HG03064 (cell line): ENCODE measurements around the gene ACAD8.

Experiments
- ATAC-seq: cut with Tn5 transposase; IDR thresholded peaks from one replicate; pipeline ENCODE4 v1.9.1; 2021; ENCODE audit warnings: low read depth; ENCODE audit not compliant: unreplicated experiment

Gene ACAD8

DNA sequence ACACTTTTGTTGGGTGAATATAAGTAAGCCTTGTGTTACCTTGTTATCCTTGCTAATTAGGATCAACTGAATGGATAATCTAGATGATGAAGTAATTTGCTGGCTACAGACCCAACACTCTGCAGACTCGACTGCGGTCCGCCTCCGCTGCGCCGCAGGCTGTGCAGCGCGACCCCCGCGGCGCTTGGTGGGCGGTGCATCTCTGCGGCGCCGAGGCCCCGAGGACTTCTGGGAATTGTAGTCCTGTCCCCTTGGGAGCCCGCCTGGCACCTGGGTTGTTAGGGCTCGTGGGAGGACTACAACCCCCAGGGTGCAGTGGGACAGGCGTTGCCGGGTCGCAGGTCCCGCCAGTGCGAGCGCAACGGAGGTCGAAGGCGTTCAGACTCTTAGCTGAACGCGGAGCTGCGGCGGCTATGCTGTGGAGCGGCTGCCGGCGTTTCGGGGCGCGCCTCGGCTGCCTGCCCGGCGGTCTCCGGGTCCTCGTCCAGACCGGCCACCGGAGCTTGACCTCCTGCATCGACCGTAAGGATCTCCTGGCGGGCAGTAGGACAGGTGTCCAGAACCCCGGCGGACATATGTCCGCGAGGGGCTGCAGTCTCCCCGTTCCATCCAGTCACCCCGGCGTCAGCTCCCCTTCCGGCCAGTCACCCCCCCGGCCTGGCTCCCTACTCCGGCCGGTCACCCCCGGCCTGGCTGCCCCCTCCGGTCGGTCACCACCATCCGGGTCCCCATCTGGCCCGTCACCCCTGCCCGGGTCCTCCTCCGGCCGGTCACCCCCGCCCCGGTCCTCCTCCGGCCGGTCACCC lies at the start of gene ACAD8, which contains the start of gene THYN1:
TSS of gene ACAD8 (plus strand) at position 381 of the 806 bp plus-strand sequence. CDS start at position 414, 33 bp downstream.
TSS of gene THYN1 (minus strand) at position 165 of the 806 bp plus-strand sequence. CDS start 470 bp downstream, outside the sequence.
- ATAC-seq, result peak; percentile 99

DNA sequence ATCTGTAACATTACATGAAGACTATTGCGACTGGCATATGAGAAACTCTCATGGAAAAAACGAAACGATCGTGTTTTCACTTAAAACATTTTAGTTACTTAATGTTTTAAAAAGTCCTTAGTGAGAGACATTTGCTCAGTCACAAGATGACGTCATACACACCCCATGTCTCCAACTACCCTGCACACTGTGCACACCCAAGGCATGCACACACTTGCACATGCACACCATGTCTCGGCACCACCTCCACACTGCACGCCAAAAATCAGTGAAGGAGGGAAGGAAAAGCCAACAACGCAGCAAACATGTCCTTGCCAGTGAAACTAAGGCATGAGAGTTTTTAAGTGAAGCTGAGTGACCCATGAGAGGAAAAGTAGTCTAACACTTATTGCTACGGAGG lies 47.6 kb upstream of the ACAD8 start:
- no peak for ATAC-seq

DNA sequence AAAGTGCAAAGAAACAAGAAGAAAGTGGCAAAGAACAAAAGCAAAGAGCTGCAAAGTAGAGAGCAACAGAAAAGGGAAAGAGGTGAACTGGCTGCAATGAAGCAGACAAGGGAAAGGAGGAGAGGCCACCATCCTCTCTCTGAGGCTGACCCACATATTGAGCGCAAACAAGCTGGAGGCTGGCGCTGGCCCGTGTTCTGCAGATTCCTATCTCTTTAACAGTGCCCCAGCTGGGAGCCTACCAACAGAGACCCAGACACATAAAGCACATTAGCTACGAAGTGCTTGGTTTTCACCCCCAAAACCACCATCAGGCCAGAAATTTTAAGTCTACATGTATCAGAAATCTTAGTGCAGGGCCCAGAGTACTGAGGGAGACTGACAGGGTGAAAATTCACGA lies 47.2 kb upstream of the ACAD8 start:
- no peak for ATAC-seq

DNA sequence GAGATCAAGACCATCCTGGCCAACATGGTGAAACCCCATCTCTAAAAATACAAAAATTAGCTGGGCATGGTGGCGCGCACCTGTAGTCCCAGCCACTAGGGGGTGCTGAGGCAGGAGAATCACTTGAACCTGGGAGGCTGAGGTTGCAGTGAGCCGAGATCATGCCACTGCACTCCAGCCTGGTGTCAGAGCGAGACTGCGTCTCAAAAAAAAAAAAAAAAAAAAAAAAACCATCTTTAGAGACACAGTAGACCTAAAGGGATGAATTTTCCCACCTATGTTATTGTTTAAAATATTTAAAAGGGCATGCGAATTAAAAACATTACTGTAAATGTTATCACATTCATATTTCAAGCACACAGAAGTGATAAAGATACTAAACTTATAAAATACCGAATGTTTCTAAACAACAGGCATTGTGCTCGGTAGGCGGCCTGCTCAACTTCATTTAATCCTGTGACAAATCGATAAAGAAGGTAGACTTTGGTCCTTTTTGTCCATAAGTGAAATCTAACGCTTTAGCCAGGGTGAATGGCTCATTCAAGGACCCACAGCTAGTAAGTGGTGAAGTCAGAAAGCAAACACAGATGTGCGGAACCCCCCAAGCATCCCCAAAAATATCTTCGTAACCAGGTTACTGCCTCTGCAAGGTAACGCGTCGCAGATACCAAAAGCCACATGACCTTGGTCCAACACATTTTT lies 45.7 kb upstream of the ACAD8 start:
- ATAC-seq, result no peak

DNA sequence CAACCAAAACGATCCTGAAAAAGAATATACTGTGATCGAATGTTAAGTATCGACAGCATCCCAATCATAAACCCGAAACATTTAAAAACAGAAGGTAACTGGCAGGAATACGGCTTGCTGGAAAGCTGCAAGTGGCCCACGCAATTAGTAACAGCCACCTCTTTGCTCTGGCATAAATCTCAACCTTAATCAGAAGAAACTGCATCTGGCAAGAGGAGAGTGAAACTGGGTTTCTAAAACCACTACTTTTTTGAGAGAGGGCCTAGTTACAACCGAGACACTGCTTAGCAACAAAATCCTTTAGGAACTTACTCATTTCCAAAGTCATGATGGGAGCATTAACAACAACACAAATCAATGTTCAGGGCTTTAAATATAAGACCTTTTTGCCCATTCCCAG lies 37.5 kb upstream of the ACAD8 start:
- ATAC-seq, result no peak

DNA sequence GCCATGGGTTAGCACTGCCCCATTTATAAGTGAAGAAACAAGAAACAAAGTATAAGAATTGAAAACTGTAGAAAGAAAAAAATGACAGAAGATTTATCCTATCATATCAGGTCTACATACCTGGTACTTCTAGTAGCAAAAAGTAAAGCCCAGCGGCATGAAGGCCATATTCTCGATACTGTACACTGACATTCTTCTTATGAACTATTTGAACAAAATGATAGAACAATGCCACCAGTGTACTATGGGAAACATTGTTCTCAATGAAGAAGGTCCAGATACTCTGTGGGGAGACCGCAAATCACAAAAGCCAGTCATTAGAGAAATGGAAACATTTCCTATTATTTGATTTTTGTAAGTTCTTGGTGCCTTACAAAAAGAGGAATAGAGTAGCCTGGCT lies 36.6 kb upstream of the ACAD8 start:
- ATAC-seq, result no peak

DNA sequence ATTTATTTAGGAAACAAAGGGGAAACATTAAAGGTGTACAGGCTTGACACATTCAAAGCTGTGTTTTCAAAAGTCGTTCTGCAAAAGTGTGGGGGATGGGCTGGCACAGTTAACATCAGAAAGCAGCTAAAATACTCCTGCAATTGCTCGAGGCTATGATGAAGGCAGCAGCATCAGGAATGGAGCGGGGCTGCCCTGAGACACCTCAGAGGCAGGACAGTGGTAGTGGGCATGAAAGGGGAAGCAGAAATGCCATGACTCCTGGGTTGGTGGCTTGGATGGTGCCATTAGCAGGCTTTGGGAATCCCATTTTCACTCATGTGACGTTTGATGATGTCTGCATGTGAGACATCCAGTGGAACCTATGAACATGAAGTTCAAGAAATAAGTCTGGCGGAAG lies 30.2 kb upstream of the ACAD8 start:
- no peak for ATAC-seq

DNA sequence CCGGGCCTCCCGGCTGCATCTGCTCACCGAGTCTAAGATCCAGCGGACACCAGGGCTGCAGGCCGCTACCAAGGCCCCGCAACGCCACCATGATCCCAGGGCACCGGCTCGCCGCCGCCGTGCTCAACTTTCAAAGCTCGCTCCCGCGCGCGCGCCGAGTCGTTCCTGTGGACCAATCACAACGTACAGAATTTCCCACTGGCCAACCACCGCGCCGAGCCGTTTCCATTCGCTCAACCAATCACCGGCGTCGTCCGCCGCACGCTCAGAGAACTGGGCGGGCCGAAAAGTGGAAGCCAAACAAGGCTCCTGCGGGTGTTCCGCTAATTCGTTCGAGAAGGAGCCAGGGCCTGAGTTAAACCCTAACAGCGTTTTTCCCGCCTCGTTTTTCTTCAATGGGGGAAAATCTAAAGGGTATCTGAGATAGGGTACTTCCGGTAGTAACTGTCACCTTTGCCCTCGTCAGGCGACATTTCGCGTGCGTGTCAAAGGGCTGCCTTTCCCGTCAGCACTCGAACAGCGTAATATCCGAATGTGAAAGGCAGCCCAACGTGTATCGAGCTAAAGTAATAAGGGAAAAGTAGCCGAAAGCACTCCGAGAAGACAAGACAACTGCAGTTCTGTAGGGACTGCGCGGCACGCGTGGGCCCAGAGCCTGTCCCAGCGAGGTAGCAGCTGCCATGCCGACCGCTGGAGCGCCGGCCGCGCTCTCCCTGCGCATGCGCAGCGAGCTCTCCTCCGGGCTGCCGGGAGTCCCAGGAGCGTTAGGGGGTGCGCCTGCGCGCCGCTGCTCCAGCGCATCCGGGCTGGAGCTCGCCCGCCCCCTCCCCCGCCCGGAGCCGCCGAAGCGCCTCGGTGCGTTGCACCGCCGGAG lies 29.3 kb upstream of the ACAD8 start, which contains the start of the genes NCAPD3 and VPS26B:
TSS of gene NCAPD3 (minus strand) at position 132 of the 874 bp plus-strand sequence. CDS start at position 91, 41 bp downstream.
TSS of gene VPS26B (plus strand) at position 836 of the 874 bp plus-strand sequence. CDS start 452 bp downstream, outside the sequence.
- ATAC-seq, result peak; percentile 68

DNA sequence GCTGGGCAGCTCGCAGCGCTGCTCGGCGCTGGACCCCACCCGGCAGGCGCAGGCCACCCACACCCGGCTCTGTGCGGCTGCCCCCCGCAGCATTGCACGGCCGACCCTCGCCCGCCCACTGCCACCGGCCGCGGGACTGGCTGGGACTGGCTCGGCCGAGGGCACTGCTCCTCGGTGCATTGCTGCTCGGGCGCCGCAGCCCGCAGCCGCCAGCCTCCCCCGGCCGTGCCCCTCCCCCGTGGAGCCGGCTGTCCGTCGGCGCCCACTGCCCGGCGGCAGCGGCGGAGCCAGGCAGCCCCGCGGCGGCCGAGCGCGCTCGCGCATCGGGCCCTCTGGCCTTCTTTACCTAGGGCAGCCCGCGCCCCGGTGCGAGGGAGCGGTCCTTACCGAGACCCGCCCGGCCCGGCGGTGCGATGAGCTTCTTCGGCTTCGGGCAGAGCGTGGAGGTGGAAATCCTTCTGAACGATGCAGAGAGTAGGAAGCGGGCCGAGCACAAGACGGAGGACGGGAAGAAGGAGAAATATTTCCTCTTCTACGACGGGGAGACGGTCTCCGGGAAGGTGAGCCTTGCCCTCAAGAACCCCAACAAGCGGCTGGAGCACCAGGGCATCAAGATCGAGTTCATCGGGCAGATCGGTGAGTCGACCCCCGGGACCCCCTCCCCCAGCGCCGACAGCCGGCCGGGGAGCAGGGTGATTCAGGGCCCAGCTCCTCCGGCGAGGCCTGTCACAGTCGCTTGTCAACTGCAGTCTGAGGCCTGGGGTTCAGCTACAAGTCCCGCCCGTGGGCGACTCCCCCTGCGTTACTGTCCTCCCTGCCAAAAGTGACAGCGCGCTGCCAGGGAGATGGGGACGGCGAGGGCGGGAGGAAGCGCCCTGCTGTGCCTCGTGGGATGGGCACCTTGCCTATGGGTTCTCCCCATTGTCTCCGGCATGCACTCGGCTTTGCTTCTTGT lies 28.4 kb upstream of the ACAD8 start:
- ATAC-seq, result peak; percentile 23

DNA sequence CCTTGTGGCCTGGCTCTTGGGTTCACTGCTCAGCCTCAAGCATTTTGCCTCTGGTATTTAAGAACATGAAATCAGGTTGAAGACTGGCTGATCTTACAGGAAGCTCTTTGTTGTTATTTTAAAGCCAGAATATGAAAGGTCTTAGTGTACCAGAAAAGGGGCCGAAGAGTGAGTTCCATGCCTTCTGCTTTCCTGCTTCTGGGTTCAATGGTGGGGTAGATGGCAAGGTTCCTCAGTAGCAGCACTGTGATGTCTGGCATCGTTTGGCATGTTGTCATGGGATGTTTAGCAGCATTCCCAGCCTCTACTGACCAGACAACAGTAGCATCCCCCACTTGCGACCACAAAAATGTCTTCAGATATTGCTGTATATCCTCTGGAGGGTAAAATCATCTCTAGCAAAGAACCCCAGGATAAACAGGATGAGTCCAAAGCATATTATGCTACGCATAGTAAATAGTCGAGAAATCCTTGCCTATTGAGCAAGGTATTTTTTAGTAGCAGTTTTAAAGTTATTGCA lies 26.5 kb upstream of the ACAD8 start:
- ATAC-seq, result no peak

DNA sequence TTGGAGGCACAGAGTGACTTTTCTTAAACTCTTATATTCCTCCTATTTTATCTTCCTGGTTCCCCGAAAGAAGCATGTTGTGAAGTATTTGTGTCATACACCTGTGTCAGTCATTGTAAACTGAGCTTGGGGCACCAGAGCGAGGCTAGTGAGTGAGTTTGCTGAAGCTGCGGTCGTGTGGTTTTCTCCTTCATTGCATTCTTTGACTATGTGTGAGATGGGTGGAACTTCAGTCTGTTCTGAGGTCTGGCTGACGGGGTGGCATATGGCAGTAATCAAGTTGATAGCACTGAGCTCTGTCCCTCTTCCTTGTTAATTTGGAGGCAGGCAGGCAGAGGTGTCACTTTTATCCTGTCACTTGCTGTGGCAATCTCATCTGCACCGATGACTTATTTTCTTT lies 24.7 kb upstream of the ACAD8 start:
- ATAC-seq, result peak; percentile 61

DNA sequence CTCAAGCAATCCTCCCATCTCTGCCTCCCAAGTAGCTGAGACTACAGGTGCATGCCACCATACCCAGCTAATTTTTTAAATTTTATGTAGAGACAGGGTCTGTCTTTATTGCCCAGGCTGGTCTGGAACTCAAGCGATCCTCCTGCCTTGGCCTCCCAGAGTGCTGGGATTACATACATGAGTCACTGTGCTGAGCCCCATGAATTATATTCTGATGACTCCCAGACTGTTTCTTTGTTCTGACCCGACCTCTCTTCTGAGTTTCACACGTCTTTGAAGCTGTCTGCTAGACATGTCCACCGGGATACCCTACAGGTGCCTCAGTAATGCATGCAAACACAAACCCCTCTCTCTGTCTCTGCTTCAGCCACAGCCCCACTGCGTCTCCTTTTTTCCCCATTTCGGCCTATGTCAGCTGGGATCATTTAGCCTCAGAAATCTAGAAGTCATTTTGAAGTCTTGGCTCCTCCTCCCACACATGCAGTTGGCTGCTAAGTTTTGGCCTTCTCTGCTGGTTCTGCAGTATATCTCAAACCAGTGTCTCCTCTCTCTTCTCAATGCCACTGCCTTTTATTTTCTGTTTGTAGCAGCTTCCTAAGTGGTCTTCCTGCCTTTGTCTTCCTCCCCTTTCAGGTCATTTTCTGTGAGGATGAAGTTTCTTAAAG lies 24.1 kb upstream of the ACAD8 start:
- ATAC-seq, result no peak

DNA sequence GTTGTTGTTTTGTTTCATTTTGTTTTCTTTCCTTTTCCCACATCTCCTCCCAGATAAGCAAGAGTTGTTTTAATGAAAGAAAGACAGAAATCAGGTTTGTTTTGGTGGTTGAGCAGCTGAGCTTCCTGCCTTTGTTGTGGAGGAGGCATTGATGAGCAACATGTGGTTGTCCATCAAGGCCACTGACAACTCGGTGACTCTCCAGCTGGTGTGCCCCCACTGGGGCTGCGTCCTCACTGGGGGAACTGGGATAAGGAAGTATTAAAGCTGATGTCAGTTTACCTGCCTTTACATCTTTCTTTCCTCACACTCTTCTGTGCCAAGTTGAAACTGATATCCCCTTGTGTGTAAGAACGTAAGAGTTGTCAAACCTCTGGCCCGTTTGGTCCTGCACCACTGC lies 23.0 kb upstream of the ACAD8 start:
- no peak for ATAC-seq

DNA sequence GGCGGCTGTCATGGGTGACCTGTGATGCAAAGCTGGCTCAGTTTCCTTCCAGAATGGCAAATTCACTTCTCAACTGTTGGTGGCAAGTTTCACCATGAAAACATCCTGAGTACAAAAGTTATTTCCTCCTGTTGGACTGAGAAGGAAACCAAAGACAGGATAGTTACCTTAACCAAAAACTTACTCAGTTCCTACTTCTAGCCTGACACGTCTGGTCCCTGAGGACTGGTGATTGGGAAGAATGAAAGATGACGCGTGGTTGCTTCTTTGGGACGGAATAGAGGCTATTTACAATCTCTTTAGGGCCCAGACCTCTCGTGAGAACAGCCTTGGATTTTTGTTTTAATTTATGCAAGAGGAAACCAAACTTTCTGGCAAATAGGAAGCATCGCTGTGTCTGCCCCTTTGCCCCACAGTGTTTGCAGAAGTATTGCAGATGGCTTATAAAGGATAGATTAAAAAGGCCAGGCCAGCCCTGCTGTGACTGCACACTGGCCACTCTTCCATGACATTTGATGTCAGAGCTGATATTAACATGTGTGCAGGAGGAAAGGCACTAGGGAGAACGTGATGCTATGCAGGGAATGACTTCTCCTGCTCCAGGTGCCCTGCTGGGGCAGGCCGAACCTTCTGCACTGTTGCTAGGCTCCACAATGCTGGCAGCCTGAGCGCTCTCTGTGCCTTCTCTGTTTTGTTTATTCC lies 21.3 kb upstream of the ACAD8 start:
- ATAC-seq, result no peak

DNA sequence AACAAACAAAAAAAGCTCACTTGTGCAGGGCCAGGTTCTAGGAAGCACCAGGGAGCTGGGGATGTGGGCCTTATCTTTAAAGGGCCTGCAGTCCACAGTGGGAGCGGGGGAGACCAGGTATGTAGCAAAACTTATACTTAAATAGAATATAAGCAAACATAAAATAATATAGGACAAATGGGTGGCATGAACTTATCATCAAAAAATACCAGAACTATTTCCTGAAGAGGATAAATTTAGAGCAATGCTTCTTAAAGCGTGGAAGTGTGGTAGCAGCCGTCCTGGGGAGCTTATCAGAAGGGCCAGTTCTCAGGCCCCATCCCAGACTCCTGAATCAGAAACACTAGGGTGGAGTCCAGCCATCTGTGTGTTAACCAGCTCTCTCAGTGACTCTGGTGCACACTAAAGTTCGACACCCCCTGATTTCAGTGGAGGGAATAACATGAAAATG lies 19.6 kb upstream of the ACAD8 start:
- no peak for ATAC-seq

DNA sequence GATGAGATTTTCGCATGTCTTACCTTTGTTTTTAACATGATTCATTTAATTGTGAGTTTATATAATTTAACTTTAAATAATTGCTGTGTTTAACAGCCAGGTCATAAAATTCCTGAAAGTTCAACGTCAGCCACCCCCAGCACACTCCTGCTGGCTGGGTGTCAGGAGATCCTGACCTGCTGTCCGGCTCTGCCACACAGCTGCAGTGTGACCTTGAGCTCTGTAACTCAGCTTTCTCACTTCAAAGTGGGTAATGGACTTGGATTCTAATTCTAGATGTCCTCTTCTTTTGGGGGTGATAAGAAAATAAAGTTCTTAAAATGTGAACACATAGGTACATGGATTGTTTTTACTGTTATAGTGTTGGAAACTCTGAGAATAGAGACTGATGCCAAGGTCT lies 18.0 kb upstream of the ACAD8 start:
- ATAC-seq, result no peak

DNA sequence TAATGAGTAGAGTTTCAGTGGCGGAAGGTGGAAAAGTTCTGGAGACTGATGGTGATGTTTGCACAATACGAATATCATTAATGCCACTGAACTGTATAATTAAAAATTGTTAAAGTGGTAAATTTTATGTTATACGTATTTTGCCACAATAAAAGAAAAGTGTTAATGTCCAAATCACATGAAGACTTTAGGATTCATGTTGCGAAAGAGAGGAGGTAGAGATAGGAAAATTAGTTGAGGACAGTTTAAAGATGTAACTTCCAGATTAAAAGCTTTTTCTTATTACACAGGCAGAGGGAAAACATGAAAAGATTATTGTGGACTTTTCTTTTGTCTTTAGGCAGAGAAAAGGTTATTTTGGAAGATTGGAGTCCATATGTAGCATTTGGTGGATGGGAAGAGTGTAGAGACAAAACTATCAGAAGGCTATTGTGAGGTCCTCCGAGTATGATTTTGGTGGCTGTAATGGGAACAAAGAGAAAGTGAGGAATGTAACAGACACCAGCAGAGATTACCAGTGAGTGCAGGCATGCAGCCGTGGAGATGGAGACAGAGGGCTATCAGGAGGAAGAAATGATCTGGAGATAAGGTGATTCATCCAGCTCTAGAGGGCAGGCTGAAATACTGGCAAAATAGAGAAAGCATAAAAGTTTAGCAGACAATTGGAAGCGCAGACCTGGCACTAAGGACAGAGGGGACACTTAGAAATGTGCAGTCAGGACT lies 16.4 kb upstream of the ACAD8 start:
- no peak for ATAC-seq

DNA sequence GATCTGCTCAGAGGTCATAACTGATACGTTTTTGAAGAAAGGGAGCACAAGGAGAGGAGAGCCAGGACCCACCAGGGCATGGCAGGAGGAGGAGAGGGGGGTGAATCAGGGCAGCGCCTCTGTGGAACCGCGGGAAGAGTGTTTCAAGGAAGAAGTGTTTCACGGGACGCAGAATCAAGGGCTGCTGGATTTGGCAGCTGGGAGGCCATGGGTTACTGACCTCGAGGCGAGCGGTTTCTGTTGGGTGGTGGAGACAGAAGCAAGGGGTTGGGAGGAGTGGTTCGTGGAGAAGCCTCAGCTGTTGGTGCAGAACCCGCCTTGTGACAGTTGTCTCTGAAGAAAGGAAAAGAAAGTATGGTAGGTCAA lies 15.8 kb upstream of the ACAD8 start:
- no peak for ATAC-seq
